NCI-H345 treated with DMSO at 0.1 percent for 48 hours (cell line): ENCODE data around the gene USH2A.

Experiments used
- DNase-seq: peaks from one replicate; lab custom pipeline; 2025; ENCODE audit not compliant: unreplicated experiment; lab: John Stamatoyannopoulos, UW

Gene USH2A

GRCh38 chr1:215986401-215986800 lies 436.8 kb downstream of the USH2A start:
- no peak for DNase-seq

DNA sequence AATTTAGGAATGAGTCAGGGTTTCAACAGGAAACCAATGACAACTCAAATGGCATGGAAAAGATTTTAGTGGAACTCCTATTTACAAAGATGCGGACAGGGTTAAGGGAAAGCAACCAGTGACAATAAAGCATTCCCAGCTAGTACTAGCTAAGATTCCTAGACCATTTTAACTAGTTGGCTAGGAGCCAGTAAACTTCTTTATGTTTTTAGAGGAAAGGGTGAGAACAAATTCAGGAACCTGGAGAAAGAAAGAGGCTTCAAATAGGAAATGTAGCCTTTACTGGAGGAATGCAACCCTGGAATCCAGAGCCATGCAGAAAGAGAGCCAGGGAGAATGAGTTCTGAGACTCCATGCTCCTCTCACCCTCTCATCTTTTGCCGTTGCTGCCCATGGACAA lies 439.6 kb downstream of the USH2A start:
- DNase-seq: no peak

DNA sequence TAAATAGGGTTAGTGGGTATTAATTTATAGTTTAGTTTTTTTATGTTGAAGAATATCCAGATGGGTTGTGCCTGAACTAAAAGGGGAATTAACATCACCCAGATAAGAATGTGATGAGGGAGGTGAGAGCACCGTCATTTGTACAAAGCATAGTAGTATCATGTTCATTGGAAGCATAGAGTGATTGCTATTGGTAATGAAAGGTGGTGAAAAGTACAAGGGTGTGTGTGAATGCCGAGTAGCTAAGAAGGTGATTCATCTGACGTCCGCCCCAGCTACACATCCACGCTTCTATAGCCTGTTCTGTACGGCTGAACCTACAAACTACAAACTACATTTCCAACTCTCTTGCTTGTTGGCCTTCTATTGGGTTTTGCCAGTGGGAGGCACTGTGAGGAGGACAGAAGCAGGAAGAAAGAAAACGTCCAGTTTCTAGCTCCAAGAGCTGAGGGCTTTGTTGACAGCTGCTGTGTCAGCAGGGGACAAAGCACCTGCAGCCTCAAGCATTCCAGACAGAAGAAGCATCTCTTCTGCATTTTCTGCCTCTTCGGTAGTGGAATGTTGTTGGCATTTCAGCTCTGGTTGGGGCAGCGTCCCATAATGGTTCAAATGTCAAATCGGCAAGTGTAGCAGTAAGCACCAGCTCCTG lies 451.3 kb downstream of the USH2A start:
- no peak for DNase-seq

GRCh38 chr1:215970406-215970805 lies 452.8 kb downstream of the USH2A start:
- DNase-seq: no peak

DNA sequence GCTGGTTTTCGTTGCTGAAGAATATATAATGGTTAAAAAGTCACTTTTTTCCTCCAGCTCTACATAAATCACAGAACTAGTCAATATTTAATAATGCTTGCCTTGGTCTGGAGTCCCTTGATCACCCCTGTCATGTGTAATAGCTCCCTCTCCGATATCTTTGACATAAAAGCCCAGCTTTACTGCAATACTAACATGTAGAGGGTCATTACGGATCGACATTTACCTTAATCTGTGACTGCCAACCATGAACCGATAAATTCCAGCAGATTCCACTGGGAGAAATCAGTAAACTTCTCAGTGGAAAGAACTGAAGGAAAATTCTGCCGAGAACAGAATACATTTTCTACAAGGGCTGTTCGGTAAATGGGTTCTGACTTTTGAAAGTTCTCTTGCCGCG lies 459.6 kb downstream of the USH2A start:
- DNase-seq: no peak

DNA sequence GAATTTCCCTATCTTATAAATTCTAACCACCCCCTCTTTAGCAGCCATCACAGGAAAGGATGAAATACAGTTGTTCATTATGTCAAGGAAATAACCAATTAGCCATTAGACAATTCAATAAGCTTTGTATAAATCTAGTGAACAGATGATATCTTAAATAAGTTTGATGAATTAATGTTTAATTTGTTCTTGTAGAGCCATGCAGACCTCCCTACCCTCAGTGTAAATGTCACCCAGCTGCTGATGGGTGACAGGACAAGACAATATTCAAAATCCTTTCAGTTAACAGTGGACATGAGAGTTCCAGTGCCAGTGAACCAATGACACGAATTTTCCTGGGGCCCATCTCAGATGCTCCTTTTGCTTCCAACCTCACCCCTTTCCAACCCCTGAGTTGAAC lies 460.2 kb downstream of the USH2A start:
- DNase-seq: no peak

- DNase-seq: no peak
Observed at GRCh38 chr1:215958841-215959240, 464.4 kb downstream of the USH2A start.

GRCh38 chr1:215957663-215958062 lies 465.6 kb downstream of the USH2A start:
- DNase-seq: no peak

GRCh38 chr1:215932558-215932957 lies 490.7 kb downstream of the USH2A start:
- DNase-seq: no peak

GRCh38 chr1:215926670-215927069 lies 496.6 kb downstream of the USH2A start:
- DNase-seq: no peak

DNA sequence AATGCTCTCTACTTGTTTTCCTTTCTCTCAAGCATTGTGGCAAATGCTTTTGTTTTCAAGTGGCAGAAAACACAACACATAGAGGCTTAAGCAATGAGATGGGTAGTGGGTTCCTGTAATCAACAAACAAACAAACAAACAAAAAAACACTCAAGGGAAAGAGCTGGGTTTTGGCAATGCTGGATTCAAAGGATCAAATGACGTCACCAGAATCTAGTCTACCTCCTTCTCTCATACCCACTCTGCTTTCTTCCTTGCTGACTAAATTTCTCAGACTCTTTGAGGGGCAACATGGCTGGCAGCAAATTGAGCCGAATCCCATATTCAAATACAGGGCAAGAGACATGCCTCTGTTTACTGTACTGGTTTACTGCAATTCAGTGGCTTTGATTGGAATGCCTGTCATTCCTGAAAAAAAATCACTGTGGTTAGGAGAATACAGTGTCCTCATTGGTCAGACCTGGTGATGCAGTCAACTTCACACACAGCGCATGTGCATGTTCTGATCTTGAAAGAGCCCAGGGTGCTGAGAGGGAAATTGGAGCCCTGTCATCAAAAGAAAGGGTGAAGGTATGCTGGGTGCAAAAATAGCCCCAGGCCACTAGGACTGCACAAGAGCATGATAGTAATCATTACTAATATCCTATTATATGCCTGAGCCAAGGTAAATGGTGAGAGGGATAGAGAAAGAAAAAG lies 500.0 kb downstream of the USH2A start:
- DNase-seq: no peak

DNA sequence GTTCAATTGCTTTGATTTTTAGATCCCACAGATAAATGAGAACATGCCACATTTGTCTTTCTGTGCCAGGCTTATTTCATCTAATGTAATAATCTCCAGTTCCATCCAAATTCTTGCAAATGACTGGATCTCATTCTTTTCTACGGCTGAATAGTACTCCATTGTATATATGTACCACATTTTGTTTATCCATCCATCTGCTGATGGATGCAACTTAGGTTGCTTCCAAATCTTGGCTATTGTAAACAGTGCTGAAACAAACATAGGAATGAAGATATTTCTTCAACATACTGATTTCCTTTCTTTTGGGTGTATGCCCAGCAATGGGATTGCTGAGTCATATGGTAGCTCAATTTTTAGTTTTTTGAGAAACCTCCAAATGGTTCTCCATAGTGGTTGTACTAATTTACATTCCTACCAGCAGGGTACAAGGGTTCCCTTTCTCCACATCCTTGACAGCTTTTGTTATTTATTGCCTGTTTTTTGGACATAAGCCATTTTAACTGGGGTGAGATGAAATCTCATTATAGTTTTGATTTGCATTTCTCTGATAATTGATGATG lies 511.8 kb downstream of the USH2A start:
- no peak for DNase-seq

DNA sequence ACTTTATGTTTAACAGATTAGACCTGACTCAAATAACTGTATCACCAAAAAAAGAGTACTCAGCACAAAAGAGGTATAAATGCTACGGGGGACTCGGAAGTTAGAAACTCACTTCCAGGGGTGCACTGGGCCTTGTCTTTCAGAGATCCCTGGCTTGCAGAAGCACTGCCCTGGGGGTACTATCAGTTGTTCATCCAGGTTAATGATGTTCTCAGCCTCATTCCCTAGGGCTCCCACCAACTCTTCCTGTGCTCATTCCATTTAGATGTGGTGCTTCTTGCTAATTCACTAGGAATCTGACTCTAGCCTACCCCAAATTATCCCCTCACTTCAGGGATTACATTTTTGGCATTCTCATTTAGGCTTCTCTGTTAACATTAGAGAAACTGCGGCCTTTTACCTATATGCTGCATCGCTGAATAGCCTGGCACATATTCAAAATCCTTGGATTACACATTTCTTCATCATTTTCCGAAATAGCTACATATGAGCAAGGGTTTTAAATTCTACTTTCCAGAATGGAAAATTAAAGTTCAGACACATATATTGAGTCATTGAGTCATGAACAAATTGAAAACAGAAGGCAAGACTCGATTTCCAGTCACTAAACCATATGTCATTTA lies 517.6 kb downstream of the USH2A start:
- no peak for DNase-seq

- DNase-seq: no peak
Observed at GRCh38 chr1:215900684-215901083, 522.6 kb downstream of the USH2A start.

- DNase-seq: no peak
Observed at GRCh38 chr1:215899901-215900300, 523.3 kb downstream of the USH2A start.

DNA sequence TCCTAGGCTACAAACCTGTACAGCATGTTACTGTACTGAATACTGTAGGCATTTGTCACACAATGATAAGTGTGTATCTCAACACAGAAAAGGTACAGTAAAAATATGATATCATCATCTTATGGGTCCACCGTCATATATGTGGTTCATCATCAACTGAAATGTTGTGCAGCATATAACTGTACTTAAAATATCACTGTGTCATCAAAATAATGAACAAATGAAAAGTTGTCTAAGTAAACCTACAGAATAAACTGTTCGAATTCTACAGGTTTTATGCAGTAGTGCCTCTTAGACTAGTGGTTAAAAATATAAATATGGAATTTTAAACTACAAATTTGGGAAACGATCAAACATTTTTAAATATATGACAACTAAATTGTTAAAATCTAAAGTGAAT lies 527.4 kb downstream of the USH2A start:
- no peak for DNase-seq

DNA sequence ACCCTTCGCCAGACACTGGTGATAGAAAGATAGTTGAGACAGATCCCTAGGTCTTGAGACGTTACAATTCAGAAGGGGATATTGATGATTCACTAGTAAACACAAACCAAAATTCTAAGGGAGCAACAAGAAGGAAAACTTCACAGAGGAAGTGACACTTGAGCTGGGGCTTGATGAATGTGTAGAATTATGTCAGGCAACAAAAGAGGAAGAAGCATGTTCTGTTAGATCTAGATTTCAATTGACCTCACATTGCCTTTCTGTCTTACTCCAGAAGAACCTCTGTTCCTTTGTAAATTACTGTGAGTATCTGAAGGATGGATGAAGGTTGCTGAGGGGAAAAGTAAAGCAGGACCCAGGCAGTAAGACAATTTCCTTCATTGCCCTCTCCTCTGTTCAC lies 528.0 kb downstream of the USH2A start:
- DNase-seq: no peak

GRCh38 chr1:215894617-215895016 lies 528.6 kb downstream of the USH2A start:
- no peak for DNase-seq

DNA sequence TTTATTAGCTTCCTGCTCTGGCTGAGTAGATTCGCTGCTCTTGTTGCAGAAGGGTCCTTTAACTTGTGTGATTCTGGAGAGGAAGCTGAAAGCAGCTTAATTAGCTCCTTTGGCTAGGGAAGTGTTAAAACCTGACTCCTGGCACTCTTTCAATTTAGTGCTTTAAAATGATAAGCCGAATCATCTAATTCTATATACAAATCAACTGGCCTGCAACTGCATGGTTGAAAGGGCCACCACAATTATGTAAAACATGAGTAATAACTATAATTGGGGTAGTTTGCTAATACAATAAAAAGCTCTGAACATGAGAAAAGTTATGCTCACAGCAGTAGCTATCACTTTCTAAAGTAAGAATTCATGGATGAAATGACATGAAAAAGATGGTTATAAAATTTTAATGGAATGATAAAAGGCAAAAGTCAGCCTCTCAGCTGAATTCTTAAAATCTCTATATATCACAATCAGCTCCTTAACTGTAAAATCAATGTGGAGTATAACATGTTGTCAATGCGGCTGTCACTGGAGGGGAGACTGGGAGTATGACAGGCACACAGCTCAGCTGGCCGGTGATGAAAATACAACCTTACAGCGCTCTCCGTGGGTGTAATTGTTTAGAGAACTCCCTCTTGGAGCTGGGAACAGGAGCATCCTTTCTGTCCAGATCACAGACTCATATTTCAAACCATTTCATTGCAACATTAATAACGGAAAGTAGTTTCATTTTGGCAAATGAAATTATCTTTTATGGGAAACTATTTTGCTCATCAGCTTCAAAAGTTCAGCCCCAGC lies 531.8 kb downstream of the USH2A start:
- DNase-seq: peak; percentile 42

GRCh38 chr1:215890438-215890837 lies 532.8 kb downstream of the USH2A start:
- DNase-seq: no peak

DNA sequence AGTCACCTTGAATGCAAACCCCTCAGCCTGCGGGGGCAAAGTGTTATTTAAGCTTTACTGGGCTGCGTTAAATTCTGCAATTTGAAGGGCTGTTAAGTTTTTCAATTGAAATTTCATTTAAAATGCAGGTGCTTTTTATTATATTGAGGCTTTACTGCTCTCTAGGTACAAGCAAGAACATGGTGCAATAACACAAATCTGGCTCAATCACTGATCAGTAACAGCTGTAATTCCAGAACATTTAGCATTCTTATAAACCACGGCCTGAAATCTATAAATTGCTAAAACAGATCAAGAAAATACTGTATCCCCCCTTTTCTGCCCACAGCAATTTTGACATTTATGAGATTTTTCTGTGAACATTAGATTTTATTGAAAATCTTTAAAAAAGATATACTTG lies 533.4 kb downstream of the USH2A start:
- DNase-seq: no peak
